Esophagus (tissue), 2 donors: ENCODE data around the gene AKR1A1. TPM values are rescaled to one million over a fixed set of nuclear protein-coding genes. Genes with fewer than 3 reads are reported as not detected.

Experiments
- H3K27ac ChIP-seq, 2 donors: one replicate each; pipeline ENCODE4 v1.5.1; 2013; ENCODE audit warnings: low read depth in 2 of 2, mild to moderate bottlenecking in 2 of 2, inconsistent platforms in 1 of 2, low read length in 1 of 2, moderate library complexity in 1 of 2
- H3K27me3 ChIP-seq, 2 donors: one replicate each; pipeline ENCODE4 v1.6.1; 2013; ENCODE audit warnings: low read length in 2 of 2, control low read depth in 1 of 2, mild to moderate bottlenecking in 1 of 2; ENCODE audit not compliant: insufficient read depth in 2 of 2, control insufficient read depth in 1 of 2
- H3K36me3 ChIP-seq, 2 donors: one replicate each; pipeline ENCODE4 v1.6.1; 2013; ENCODE audit warnings: low read length in 1 of 2; ENCODE audit not compliant: control insufficient read depth in 2 of 2, insufficient read depth in 2 of 2
- H3K4me1 ChIP-seq, 2 donors: one replicate each; pipeline ENCODE4 v1.6.1; 2013; ENCODE audit warnings: low read length in 1 of 2; ENCODE audit not compliant: control insufficient read depth in 2 of 2, insufficient read depth in 2 of 2
- H3K4me3 ChIP-seq, 2 donors: one replicate each; pipeline ENCODE4 v1.5.1; 2013; ENCODE audit warnings: low read length in 2 of 2, mild to moderate bottlenecking in 2 of 2, low read depth in 1 of 2, moderate library complexity in 1 of 2
- H3K9me3 ChIP-seq, 2 donors: one replicate each; pipeline ENCODE4 v1.6.1; 2013; ENCODE audit warnings: mild to moderate bottlenecking in 2 of 2, low read depth in 1 of 2, low read length in 1 of 2, moderate library complexity in 1 of 2; ENCODE audit not compliant: control insufficient read depth in 2 of 2, insufficient read depth in 1 of 2
- WGBS, 2 donors: extraction: QIAGEN DNeasy Blood & Tissue Kit; methylation state at CpG; one replicate each; pipeline ENCODE4 v1.1.7; 2013; 5-methylcytosine and 5-hydroxymethylcytosine counted together
- polyA plus RNA-seq, 2 donors: library from polyadenylated mRNA; stranded (reverse); fragments of 200-250 nt; gene quantifications; one replicate each; pipeline ENCODE4 v1.2.3, GENCODE V29; 2013
- donor health status: healthy with polysubstance abuse.
- donor health status: Bipolar disorder and iron deficiency.

Gene AKR1A1
- polyA plus RNA-seq, 2 donors = 212 to 242 TPM

- H3K4me1 ChIP-seq = peaks cover 0 to 2% of the 10 kb centered on the region in 2 donors
- H3K27me3 ChIP-seq = no peaks in the 10 kb centered on the region
- H3K27ac ChIP-seq = no peak overlapping the region
- WGBS, 2 donors = 44 to 56% methylated on average over 8 of the region's 8 CpGs
- no peak overlapping the region for H3K4me3 ChIP-seq
- H3K9me3 ChIP-seq = no peaks in the 10 kb centered on the region
- no peaks in the 10 kb centered on the region for H3K36me3 ChIP-seq
Measured at GRCh38 chr1:45543581-45544417, 6.8 kb upstream of the AKR1A1 start.

GRCh38 chr1:45544530-45544929 lies 6.1 kb upstream of the AKR1A1 start:
- no peaks in the 10 kb centered on the region for H3K36me3 ChIP-seq
- H3K27ac ChIP-seq = no peak overlapping the region
- no peak overlapping the region for H3K4me3 ChIP-seq
- H3K4me1 ChIP-seq = peaks cover 0 to 2% of the 10 kb centered on the region in 2 donors
- WGBS, 2 donors = 76 to 80% methylated on average over 4 of the region's 4 CpGs
- H3K27me3 ChIP-seq = no peaks in the 10 kb centered on the region
- no peaks in the 10 kb centered on the region for H3K9me3 ChIP-seq

GRCh38 chr1:45545019-45545493 lies 5.6 kb upstream of the AKR1A1 start:
- Histone ChIP-seq H3K36me3 (no peaks in the 10 kb centered on the region), H3K27me3 (no peaks in the 10 kb centered on the region), H3K27ac (no peak overlapping the region), H3K4me1 (peaks cover 0 to 2% of the 10 kb centered on the region in 2 donors), H3K4me3 (no peak overlapping the region), H3K9me3 (no peaks in the 10 kb centered on the region)
- WGBS, 2 donors = 52 to 55% methylated on average over 6 of the region's 6 CpGs

- H3K4me3 ChIP-seq = no peak overlapping the region
- 79 to 88% methylated on average over 7 of the region's 7 CpGs for WGBS, 2 donors
- H3K36me3 ChIP-seq = no peaks in the 10 kb centered on the region
- H3K9me3 ChIP-seq = no peaks in the 10 kb centered on the region
- peaks cover 0 to 2% of the 10 kb centered on the region in 2 donors for H3K4me1 ChIP-seq
- H3K27ac ChIP-seq = no peak overlapping the region
- no peaks in the 10 kb centered on the region for H3K27me3 ChIP-seq
Measured at GRCh38 chr1:45545553-45546310, 4.9 kb upstream of the AKR1A1 start.

GRCh38 chr1:45551684-45552083 lies 1.1 kb downstream of the AKR1A1 start:
- H3K4me1 ChIP-seq = peaks cover 0 to 2% of the 10 kb centered on the region in 2 donors

GRCh38 chr1:45552331-45552730 lies 1.7 kb downstream of the AKR1A1 start:
- WGBS, 2 donors = 38 to 45% methylated on average over 1 of the region's 1 CpG
- H3K27ac ChIP-seq = no peak overlapping the region
- peak overlapping the region in 1 of 2 donors; percentile 94 for H3K4me3 ChIP-seq
- peaks cover 0 to 2% of the 10 kb centered on the region in 2 donors for H3K4me1 ChIP-seq
- H3K36me3 ChIP-seq = no peaks in the 10 kb centered on the region
- H3K9me3 ChIP-seq = no peaks in the 10 kb centered on the region
- H3K27me3 ChIP-seq = no peaks in the 10 kb centered on the region

More at GRCh38 chr1:45551684-45552083, 1.1 kb downstream of the AKR1A1 start:
- WGBS, 2 donors = 9 to 10% methylated on average over 3 of the region's 3 CpGs
- Histone ChIP-seq H3K4me3 (peak overlapping the region; percentile 63 to 94), H3K27ac (peak overlapping the region; percentile 12 to 15), H3K27me3 (no peaks in the 10 kb centered on the region), H3K9me3 (no peaks in the 10 kb centered on the region), H3K36me3 (no peaks in the 10 kb centered on the region)

- Histone ChIP-seq H3K9me3 (no peaks in the 10 kb centered on the region), H3K27ac (peak overlapping the region in 1 of 2 donors; percentile 10), H3K4me3 (no peak overlapping the region), H3K36me3 (no peaks in the 10 kb centered on the region), H3K27me3 (no peaks in the 10 kb centered on the region), H3K4me1 (peaks cover 0 to 2% of the 10 kb centered on the region in 2 donors)
- WGBS, 2 donors = 70 to 71% methylated on average over 6 of the region's 6 CpGs
Measured at GRCh38 chr1:45554198-45554597, 3.6 kb downstream of the AKR1A1 start.

- Histone ChIP-seq H3K36me3 (peaks cover 0 to 3% of the 10 kb centered on the region in 2 donors), H3K4me3 (no peak overlapping the region), H3K27me3 (no peaks in the 10 kb centered on the region), H3K9me3 (no peaks in the 10 kb centered on the region), H3K27ac (peak overlapping the region; percentile 79 to 95), H3K4me1 (peaks cover 0 to 2% of the 10 kb centered on the region in 2 donors)
- WGBS, 2 donors = 38 to 51% methylated on average over 3 of the region's 3 CpGs
Measured at GRCh38 chr1:45557422-45557944, 6.9 kb downstream of the AKR1A1 start.

GRCh38 chr1:45563843-45564242 lies 13.2 kb downstream of the AKR1A1 start:
- 83 to 98% methylated on average over 2 of the region's 2 CpGs for WGBS, 2 donors
- Histone ChIP-seq H3K27ac (no peak overlapping the region), H3K27me3 (no peaks in the 10 kb centered on the region), H3K36me3 (peaks cover 0 to 25% of the 10 kb centered on the region in 2 donors), H3K4me3 (no peak overlapping the region), H3K4me1 (peaks cover 3 to 8% of the 10 kb centered on the region in 2 donors), H3K9me3 (no peaks in the 10 kb centered on the region)
